Panc1 (cell line): Measurements from ENCODE around the gene SLC6A12. TPM values are rescaled to one million over a fixed set of nuclear protein-coding genes. Genes with fewer than 3 reads are reported as not detected.

Experiments used
- ATAC-seq: fragments of 200-7000 bp; cut with Tn5 transposase; 2 replicates; pipeline ENCODE4 v1.9.1; 2020; ENCODE audit warnings: mild to moderate bottlenecking, moderate library complexity
- BruUV-seq: library from RNA; stranded (reverse); fragments of 400-500 nt; replicated peaks from 2 replicates; lab custom pipeline; 2021; lab: Mats Ljungman, UMichigan
- CTCF ChIA-PET: fragments of 300-600 bp; sonication (Branson Sonifier 250); formaldehyde crosslinking; loops from one replicate; lab custom pipeline; 2022; ENCODE audit warnings: antibody characterized with exemption; lab: Charles Lee
- POLR2A ChIA-PET: fragments of 300-600 bp; sonication (Branson Sonifier 250); formaldehyde crosslinking; loops from one replicate; lab custom pipeline; 2022; ENCODE audit warnings: antibody characterized with exemption; lab: Charles Lee
- DNase-seq: peaks from one replicate; pipeline ENCODE4 v3.0.0-alpha.2; 2010; ENCODE audit warnings: low read depth, low spot score
- H3K27ac ChIP-seq: 2 replicates; pipeline ENCODE4 v1.5.1; 2011; ENCODE audit warnings: mild to moderate bottlenecking, low read length, inconsistent platforms
- H3K27me3 ChIP-seq: fragments of 200-500 bp; sonication (Bioruptor generic); 2 replicates; pipeline ENCODE4 v1.6.0; 2014; ENCODE audit warnings: low read length, inconsistent platforms; ENCODE audit not compliant: control insufficient read depth, insufficient read depth
- H3K36me3 ChIP-seq: fragments of 200-500 bp; sonication (Bioruptor generic); 2 replicates; pipeline ENCODE4 v1.5.1; 2014; ENCODE audit warnings: inconsistent platforms, mild to moderate bottlenecking, low read length, moderate library complexity; ENCODE audit not compliant: control insufficient read depth, insufficient read depth
- H3K4me1 ChIP-seq: 2 replicates; pipeline ENCODE4 v1.5.1; 2011; ENCODE audit warnings: inconsistent platforms, mild to moderate bottlenecking, low read length, moderate library complexity; ENCODE audit not compliant: control insufficient read depth, insufficient read depth
- H3K4me3 ChIP-seq, 2 experiments: 2 replicates each; pipeline ENCODE4 v1.5.1; 2011 to 2012; ENCODE audit warnings: low read depth in 2 of 2, low read length in 2 of 2, mild to moderate bottlenecking in 2 of 2, inconsistent platforms in 1 of 2, moderate library complexity in 1 of 2
- H3K9me3 ChIP-seq: fragments of 200-500 bp; sonication (Bioruptor generic); 2 replicates; pipeline ENCODE4 v1.5.1; 2014; ENCODE audit warnings: low read depth, mild to moderate bottlenecking, inconsistent platforms, low read length, moderate library complexity; ENCODE audit not compliant: control insufficient read depth, insufficient read depth
- POLR2AphosphoS5 ChIP-seq: IDR thresholded peaks from 2 replicates; pipeline ENCODE4 v1.6.1; 2012; ENCODE audit warnings: mild to moderate bottlenecking, low read depth, low read length, moderate library complexity
- SIN3A ChIP-seq: IDR thresholded peaks from 2 replicates; pipeline ENCODE4 v1.6.1; 2012; ENCODE audit warnings: low read depth, mild to moderate bottlenecking, low read length, moderate library complexity, borderline replicate concordance; ENCODE audit not compliant: insufficient read depth
- TCF7L2 ChIP-seq: IDR thresholded peaks from 2 replicates; pipeline ENCODE4 v1.6.1; 2011; ENCODE audit warnings: mild to moderate bottlenecking, low read depth, low read length, inconsistent platforms
- in situ Hi-C: cut with HindIII; loops from 2 replicates; pipeline ENCODE4 v1.10.0; 2016; ENCODE audit warnings: low sequenced_read_pairs, low pct_unique_long_range_greater_than_20kb
- intact Hi-C: fragments of 100-400 bp; cut with micrococcal nuclease; formaldehyde crosslinking; loops from one replicate; pipeline ENCODE4 v1.10.0; 2022; ENCODE audit not compliant: unreplicated experiment
- total RNA-seq: library from RNA; stranded (reverse); gene quantifications from one replicate; pipeline ENCODE4 v1.2.1, GENCODE V29; 2021; ENCODE audit not compliant: unreplicated experiment
- TF ChIP-seq, protein P1 (sequence below), 2 experiments: IDR thresholded peaks; 2 replicates each; pipeline ENCODE4 v1.6.1; 2011 to 2012; ENCODE audit warnings: low read depth in 2 of 2, control low read depth in 1 of 2, low read length in 1 of 2, mild to moderate bottlenecking in 1 of 2, moderate library complexity in 1 of 2; ENCODE audit not compliant: insufficient read depth in 1 of 2
- TF ChIP-seq, protein P2 (sequence below): fragments of 450-650 bp; IDR thresholded peaks from 2 replicates; pipeline ENCODE4 v1.5.1; 2017; ENCODE audit warnings: mild to moderate bottlenecking

SLC6A12 gene
- total RNA-seq, 1 experiment from 2014 or later = 1.0 TPM

DNA sequence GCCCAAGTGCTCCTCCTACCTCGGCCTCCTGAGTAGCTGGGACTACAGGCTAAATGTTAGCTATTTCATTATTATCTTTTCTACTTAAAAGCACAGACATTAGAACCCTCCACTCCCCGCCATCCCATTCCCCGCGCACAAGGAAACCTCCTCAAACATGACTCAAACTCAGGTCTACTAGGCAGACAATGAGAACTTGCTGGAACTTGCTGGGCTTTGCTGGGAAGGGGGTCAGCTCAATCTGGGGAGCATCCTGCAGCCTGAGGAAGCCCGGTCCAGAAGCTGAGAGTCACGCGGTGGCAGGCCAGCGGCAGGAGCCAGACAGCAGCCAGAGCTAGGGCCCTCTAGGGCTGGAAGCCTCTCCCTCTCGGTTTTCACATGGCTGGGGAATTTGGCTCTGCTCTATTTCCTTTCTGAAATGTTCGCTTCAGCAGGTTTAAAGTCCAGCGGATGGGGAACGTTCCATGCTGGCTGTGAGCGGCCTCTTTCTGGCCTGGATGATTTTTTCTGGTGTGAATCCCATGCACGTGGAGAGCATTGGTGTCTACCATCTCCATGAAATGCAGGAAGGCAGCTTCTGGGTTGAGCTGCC is 68.5 kb downstream of the SLC6A12 start:
- no peaks in the 10 kb centered on the region for H3K9me3 ChIP-seq
- H3K4me1 ChIP-seq = no peaks in the 10 kb centered on the region
- intact Hi-C loops (no loop called here), in situ Hi-C loops (no loop called here)
- H3K27me3 ChIP-seq = no peaks in the 10 kb centered on the region
- DNase-seq (no peak), ATAC-seq (no peak)
- ChIA-PET POLR2A (no interaction called here), CTCF (no interaction called here)
- no peaks in the 10 kb centered on the region for H3K36me3 ChIP-seq
- BruUV-seq = no TSS peak
- no peak overlapping the region for H3K27ac ChIP-seq
- H3K4me3 ChIP-seq = no peak overlapping the region
- TF ChIP-seq POLR2AphosphoS5 (no peak), TCF7L2 (no peak), SIN3A (no peak)
- TF ChIP-seq, protein P1, sequence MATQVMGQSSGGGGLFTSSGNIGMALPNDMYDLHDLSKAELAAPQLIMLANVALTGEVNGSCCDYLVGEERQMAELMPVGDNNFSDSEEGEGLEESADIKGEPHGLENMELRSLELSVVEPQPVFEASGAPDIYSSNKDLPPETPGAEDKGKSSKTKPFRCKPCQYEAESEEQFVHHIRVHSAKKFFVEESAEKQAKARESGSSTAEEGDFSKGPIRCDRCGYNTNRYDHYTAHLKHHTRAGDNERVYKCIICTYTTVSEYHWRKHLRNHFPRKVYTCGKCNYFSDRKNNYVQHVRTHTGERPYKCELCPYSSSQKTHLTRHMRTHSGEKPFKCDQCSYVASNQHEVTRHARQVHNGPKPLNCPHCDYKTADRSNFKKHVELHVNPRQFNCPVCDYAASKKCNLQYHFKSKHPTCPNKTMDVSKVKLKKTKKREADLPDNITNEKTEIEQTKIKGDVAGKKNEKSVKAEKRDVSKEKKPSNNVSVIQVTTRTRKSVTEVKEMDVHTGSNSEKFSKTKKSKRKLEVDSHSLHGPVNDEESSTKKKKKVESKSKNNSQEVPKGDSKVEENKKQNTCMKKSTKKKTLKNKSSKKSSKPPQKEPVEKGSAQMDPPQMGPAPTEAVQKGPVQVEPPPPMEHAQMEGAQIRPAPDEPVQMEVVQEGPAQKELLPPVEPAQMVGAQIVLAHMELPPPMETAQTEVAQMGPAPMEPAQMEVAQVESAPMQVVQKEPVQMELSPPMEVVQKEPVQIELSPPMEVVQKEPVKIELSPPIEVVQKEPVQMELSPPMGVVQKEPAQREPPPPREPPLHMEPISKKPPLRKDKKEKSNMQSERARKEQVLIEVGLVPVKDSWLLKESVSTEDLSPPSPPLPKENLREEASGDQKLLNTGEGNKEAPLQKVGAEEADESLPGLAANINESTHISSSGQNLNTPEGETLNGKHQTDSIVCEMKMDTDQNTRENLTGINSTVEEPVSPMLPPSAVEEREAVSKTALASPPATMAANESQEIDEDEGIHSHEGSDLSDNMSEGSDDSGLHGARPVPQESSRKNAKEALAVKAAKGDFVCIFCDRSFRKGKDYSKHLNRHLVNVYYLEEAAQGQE (IDR thresholded peaks at IDR 0.05; ENCODE audit: insufficient read depth in 1 of 2, low read depth in 2 of 2, low read length in 1 of 2) = no peak
- TF ChIP-seq, protein P2, sequence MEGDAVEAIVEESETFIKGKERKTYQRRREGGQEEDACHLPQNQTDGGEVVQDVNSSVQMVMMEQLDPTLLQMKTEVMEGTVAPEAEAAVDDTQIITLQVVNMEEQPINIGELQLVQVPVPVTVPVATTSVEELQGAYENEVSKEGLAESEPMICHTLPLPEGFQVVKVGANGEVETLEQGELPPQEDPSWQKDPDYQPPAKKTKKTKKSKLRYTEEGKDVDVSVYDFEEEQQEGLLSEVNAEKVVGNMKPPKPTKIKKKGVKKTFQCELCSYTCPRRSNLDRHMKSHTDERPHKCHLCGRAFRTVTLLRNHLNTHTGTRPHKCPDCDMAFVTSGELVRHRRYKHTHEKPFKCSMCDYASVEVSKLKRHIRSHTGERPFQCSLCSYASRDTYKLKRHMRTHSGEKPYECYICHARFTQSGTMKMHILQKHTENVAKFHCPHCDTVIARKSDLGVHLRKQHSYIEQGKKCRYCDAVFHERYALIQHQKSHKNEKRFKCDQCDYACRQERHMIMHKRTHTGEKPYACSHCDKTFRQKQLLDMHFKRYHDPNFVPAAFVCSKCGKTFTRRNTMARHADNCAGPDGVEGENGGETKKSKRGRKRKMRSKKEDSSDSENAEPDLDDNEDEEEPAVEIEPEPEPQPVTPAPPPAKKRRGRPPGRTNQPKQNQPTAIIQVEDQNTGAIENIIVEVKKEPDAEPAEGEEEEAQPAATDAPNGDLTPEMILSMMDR = no peak

DNA sequence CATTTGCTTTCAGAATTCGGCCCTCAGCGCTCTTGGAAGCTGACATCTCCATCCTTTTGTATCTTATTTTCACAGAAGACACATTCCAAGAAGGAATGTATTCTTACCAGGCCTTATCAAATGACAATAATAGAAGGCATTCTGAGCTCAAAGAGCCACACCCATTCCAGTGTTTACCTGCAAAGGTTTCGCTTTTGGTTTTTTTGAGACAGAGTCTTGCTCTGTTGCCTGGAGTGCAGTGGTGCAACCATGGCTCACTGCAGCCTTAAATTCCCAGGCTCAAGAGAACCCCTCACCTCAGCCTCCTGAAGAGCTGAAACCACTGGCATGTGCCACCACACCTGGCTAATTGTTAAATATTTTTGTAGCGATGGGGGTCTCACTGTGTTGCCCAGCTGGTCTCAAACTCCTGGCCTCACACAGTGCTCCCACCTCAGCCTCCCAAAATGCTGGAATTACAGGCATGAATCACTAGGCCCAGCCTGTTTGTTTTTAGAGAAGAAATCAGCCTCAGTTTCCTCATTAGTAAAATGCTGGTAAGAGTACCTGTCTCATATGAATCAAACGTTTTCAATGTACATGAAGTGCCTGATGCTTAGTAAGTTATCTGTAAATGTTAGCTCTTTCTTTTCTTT is 69.2 kb downstream of the SLC6A12 start:
- H3K4me3 ChIP-seq = no peak overlapping the region
- no peak overlapping the region for H3K27ac ChIP-seq
- intact Hi-C loops = no loop called here
- DNase-seq = no peak
- POLR2A ChIA-PET = no interaction called here
- CTCF ChIA-PET = no interaction called here
- BruUV-seq = no TSS peak
- ATAC-seq = no peak
- TF ChIP-seq, protein P1 (IDR thresholded peaks at IDR 0.05; ENCODE audit: insufficient read depth in 1 of 2, low read depth in 2 of 2, low read length in 1 of 2) = no peak
- TF ChIP-seq, protein P2 = no peak
- H3K27me3 ChIP-seq = no peaks in the 10 kb centered on the region
- in situ Hi-C loops = no loop called here
- no peaks in the 10 kb centered on the region for H3K9me3 ChIP-seq
- no peaks in the 10 kb centered on the region for H3K36me3 ChIP-seq
- no peaks in the 10 kb centered on the region for H3K4me1 ChIP-seq
